Measurements from ENCODE around the gene HOXA3.

GRCh38 chr7:27068259-27068658, 84.1 kb downstream of the HOXA3 start:
- TF ChIP-seq SNAI2 (CRISPR knock-in tag; IDR thresholded peaks at IDR 0.05) = no peak
- TF ChIP-seq CSDC2 (CRISPR knock-in tag; IDR thresholded peaks at IDR 0.05) = no peak
- no peak for TF ChIP-seq ZNF70 (CRISPR knock-in tag; IDR thresholded peaks at IDR 0.05)
- TF ChIP-seq ZFP3 (CRISPR knock-in tag; IDR thresholded peaks at IDR 0.05) = no peak
- no peak for TF ChIP-seq TCF4 (CRISPR knock-in tag; IDR thresholded peaks at IDR 0.05; ENCODE audit: borderline replicate concordance)
- TF ChIP-seq RARB (CRISPR knock-in tag; IDR thresholded peaks at IDR 0.05) = no peak
- TF ChIP-seq, protein P1, sequence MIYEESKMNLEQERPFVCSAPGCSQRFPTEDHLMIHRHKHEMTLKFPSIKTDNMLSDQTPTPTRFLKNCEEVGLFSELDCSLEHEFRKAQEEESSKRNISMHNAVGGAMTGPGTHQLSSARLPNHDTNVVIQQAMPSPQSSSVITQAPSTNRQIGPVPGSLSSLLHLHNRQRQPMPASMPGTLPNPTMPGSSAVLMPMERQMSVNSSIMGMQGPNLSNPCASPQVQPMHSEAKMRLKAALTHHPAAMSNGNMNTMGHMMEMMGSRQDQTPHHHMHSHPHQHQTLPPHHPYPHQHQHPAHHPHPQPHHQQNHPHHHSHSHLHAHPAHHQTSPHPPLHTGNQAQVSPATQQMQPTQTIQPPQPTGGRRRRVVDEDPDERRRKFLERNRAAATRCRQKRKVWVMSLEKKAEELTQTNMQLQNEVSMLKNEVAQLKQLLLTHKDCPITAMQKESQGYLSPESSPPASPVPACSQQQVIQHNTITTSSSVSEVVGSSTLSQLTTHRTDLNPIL (CRISPR knock-in tag; IDR thresholded peaks at IDR 0.05; ENCODE audit: low read depth) = no peak
- TF ChIP-seq BACH2 (CRISPR knock-in tag; IDR thresholded peaks at IDR 0.05; ENCODE audit: borderline replicate concordance) = no peak
- no peak for TF ChIP-seq ISL1 (CRISPR knock-in tag; IDR thresholded peaks at IDR 0.05)
- TF ChIP-seq, protein P2, sequence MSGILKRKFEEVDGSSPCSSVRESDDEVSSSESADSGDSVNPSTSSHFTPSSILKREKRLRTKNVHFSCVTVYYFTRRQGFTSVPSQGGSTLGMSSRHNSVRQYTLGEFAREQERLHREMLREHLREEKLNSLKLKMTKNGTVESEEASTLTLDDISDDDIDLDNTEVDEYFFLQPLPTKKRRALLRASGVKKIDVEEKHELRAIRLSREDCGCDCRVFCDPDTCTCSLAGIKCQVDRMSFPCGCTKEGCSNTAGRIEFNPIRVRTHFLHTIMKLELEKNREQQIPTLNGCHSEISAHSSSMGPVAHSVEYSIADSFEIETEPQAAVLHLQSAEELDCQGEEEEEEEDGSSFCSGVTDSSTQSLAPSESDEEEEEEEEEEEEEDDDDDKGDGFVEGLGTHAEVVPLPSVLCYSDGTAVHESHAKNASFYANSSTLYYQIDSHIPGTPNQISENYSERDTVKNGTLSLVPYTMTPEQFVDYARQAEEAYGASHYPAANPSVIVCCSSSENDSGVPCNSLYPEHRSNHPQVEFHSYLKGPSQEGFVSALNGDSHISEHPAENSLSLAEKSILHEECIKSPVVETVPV (CRISPR knock-in tag; IDR thresholded peaks at IDR 0.05) = no peak
- TF ChIP-seq PPARA (CRISPR knock-in tag; IDR thresholded peaks at IDR 0.05; ENCODE audit: borderline replicate concordance) = no peak
- no peak for TF ChIP-seq TSHZ2 (CRISPR knock-in tag; IDR thresholded peaks at IDR 0.05)
- TF ChIP-seq ZC3H10 (CRISPR knock-in tag; IDR thresholded peaks at IDR 0.05) = no peak
